Activated naive CD4-positive, alpha-beta T cell treated with anti-CD3 and anti-CD28 coated beads, Interleukin-2, amount 10 ng/mL, durations not matched to agents 7 days and 5 days (primary cell): ENCODE results near the gene DENND1B.
"Not testable (repeated sequence)": the region's sequence is repeated elsewhere in the genome, so short reads cannot be mapped to it uniquely, and the experiment has no call there.

Experiments used
- CTCF ChIA-PET: fragments of 350-600 bp; sonication (Branson Sonifier 250); formaldehyde crosslinking; loops from one replicate; lab custom pipeline; 2021; ENCODE audit warnings: antibody characterized with exemption; lab: Charles Lee
- DNase-seq: peaks from one replicate; pipeline ENCODE4 v3.0.0-alpha.2; 2020
- H3K27ac Mint-ChIP-seq: one replicate; pipeline ENCODE4 v1.8.0; 2021; ENCODE audit warnings: mild to moderate bottlenecking, moderate library complexity, mixed read lengths
- H3K27me3 Mint-ChIP-seq: one replicate; pipeline ENCODE4 v1.8.0; 2021; ENCODE audit warnings: mild to moderate bottlenecking, mixed read lengths
- H3K36me3 Mint-ChIP-seq: one replicate; pipeline ENCODE4 v1.8.0; 2021; ENCODE audit warnings: mixed read lengths
- H3K4me1 Mint-ChIP-seq: one replicate; pipeline ENCODE4 v1.8.0; 2021; ENCODE audit warnings: mixed read lengths
- H3K4me3 Mint-ChIP-seq: one replicate; pipeline ENCODE4 v1.8.0; 2021; ENCODE audit warnings: mild to moderate bottlenecking, moderate library complexity, mixed read lengths
- H3K9me3 Mint-ChIP-seq: one replicate; pipeline ENCODE4 v1.8.0; 2021; ENCODE audit warnings: mixed read lengths

DENND1B gene

DNA sequence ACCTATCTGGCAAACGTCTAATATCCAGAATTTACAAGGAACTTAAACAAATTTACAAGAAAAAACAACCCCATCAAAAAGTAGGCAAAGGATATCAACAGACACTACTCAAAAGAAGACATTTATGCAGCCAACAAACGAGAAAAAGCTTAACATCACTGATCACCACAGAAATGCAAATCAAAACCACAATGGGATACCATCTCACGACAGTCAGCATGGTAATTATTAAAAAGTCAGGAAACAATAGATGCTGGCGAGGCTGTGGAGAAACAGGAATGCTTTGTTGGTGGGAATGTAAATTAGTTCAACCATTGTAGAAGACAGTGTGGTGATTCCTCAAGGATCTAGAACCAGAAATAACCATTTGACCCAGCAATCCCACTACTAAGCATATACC is 74.6 kb downstream of the DENND1B start:
- not testable (repeated sequence) for H3K4me1 Mint-ChIP-seq, H3K4me3 Mint-ChIP-seq, H3K27me3 Mint-ChIP-seq, DNase-seq, H3K9me3 Mint-ChIP-seq, H3K27ac Mint-ChIP-seq, H3K36me3 Mint-ChIP-seq
- CTCF ChIA-PET = interaction anchor here (1.1 kb wide), 1 partner anchor 23 kb away, joined by 3 read pairs; no protein-coding TSS in a partner anchor

DNA sequence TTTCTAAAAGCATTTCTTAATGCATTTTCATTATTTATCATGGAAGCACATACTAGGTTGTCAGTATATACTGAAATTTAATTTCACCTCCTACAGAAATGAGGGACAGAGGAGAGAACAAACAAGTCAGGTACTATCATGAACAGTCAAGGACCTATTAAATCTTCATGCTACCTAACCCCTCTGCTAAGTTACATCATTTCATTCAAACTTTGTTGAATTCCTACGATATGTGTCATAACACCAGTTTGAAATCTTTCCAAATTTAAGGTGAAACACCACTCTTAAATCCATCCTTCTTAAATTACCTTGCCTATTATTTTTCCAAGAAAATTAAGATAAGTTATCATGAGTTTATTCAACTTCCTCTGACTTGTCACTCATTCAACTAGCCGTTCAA is 78.9 kb downstream of the DENND1B start:
- no peak overlapping the region for H3K27ac Mint-ChIP-seq
- H3K27me3 Mint-ChIP-seq = no peaks in the 10 kb centered on the region
- no peaks in the 10 kb centered on the region for H3K9me3 Mint-ChIP-seq
- DNase-seq = no peak
- peaks cover 10% of the 10 kb centered on the region for H3K36me3 Mint-ChIP-seq
- no peak overlapping the region for H3K4me3 Mint-ChIP-seq
- CTCF ChIA-PET = no interaction called here
- peaks cover 2% of the 10 kb centered on the region for H3K4me1 Mint-ChIP-seq

DNA sequence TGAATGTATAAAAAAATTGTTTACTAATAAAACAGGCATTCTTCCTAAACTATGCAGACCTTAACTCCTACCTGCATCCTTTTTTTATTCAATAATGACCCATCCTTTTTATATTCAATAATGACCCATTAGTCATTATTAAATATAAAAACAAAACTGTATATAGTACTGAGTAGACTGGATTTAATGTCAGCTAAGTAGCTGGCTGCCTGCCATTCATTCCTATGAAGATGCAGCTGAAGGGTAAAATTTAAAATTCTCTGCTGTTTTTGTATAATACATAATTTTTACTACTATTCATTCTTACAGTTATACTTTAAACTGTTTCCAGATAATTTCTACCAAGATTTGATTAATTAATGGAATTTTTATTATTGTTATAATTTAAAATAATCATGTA is 79.3 kb downstream of the DENND1B start:
- Mint-ChIP-seq H3K27me3 (no peaks in the 10 kb centered on the region), H3K36me3 (peaks cover 7% of the 10 kb centered on the region), H3K9me3 (no peaks in the 10 kb centered on the region), H3K27ac (no peak overlapping the region), H3K4me1 (peaks cover 2% of the 10 kb centered on the region), H3K4me3 (no peak overlapping the region)
- CTCF ChIA-PET = no interaction called here
- no peak for DNase-seq

DNA sequence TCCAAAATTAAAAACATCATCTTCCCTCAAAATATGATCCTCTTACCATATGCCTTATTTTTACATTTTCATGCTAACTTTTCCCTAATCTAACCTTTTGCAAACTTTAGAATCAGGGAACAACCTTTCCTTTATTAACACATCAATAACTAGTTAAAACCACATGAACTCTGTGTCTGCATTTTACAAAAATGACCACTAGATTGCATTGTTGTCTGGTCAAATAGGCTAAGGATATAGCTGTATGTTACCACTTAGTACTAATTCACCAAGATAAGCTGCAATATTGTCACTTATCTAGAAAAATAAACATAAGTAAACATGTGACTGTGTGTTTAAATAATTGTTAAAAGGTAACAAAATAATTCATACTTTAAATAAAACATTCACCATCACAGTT is 82.3 kb downstream of the DENND1B start:
- H3K9me3 Mint-ChIP-seq = peaks cover 11% of the 10 kb centered on the region
- H3K27ac Mint-ChIP-seq = no peak overlapping the region
- no peak overlapping the region for H3K4me3 Mint-ChIP-seq
- CTCF ChIA-PET = interaction anchor here (1.2 kb wide), 1 partner anchor 176 kb away, joined by 4 read pairs; no protein-coding TSS in a partner anchor
- peaks cover 2% of the 10 kb centered on the region for H3K4me1 Mint-ChIP-seq
- no peak for DNase-seq
- peaks cover 20% of the 10 kb centered on the region for H3K36me3 Mint-ChIP-seq
- H3K27me3 Mint-ChIP-seq = no peaks in the 10 kb centered on the region

DNA sequence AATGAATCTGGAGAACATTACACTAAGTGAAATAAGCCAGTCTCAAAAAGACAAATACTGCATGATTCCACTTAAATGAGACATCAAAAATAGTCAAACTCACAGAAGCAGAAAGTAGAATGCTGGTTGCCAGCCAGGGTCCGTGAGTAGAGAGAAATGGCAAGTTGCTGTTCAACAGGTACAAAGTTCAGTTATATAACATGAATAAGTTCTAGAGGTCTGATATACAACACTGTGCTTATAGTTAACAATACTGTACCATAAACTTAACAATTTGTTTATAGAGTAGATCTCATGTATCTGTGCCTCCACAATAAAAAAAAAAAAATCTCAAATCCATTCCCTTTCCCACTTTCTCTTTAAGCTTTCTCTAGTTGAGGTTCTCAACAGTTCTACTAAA is 83.5 kb downstream of the DENND1B start:
- Mint-ChIP-seq H3K4me1 (peaks cover 2% of the 10 kb centered on the region), H3K27ac (no peak overlapping the region), H3K36me3 (peaks cover 20% of the 10 kb centered on the region), H3K4me3 (no peak overlapping the region), H3K9me3 (peaks cover 11% of the 10 kb centered on the region), H3K27me3 (no peaks in the 10 kb centered on the region)
- no peak for DNase-seq
- CTCF ChIA-PET = no interaction called here

DNA sequence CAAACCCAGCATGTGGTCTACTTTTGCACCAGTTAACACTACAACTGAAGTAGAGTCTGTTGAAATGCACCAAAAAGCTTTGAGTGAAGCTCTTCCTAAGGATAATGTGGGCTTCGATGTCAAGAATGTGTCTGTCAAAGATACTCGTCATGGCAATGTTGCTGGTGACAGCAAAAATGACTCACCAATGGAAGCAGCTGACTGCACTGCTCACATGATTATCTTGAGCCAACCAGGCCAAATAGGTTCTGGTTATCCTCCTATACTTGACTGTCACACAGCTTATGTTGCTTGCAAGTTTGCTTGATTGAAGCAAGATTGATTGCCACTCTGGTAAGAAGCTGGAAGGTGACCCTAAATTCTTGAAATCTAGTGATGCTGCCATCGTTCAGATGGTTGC is 85.2 kb downstream of the DENND1B start:
- Mint-ChIP-seq H3K4me3 (no peak overlapping the region), H3K9me3 (peaks cover 11% of the 10 kb centered on the region), H3K27me3 (no peaks in the 10 kb centered on the region), H3K4me1 (peaks cover 2% of the 10 kb centered on the region), H3K27ac (no peak overlapping the region), H3K36me3 (peaks cover 20% of the 10 kb centered on the region)
- DNase-seq = no peak
- CTCF ChIA-PET = no interaction called here

DNA sequence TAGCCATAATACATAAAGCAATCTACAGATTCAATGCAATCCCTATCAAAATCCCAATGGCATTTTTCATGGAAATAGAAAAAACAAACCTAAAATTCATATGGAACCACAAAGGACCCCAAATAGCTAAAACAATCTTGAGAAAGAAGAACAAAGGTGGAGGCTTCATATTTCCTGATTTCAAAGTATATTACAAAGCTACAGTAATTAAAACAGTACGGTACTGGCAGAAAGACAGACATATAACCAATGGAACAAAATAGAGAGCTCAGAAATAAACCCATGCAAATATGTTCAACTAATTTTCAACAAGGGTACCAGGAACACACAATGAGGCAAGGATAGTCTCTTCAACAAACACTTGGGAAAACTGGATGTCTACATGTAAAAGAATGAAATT is 87.0 kb downstream of the DENND1B start:
- no peaks in the 10 kb centered on the region for H3K4me1 Mint-ChIP-seq
- no peak for DNase-seq
- no peak overlapping the region for H3K27ac Mint-ChIP-seq
- H3K27me3 Mint-ChIP-seq = no peaks in the 10 kb centered on the region
- H3K9me3 Mint-ChIP-seq = peaks cover 11% of the 10 kb centered on the region
- no peak overlapping the region for H3K4me3 Mint-ChIP-seq
- H3K36me3 Mint-ChIP-seq = peaks cover 20% of the 10 kb centered on the region
- CTCF ChIA-PET = no interaction called here

DNA sequence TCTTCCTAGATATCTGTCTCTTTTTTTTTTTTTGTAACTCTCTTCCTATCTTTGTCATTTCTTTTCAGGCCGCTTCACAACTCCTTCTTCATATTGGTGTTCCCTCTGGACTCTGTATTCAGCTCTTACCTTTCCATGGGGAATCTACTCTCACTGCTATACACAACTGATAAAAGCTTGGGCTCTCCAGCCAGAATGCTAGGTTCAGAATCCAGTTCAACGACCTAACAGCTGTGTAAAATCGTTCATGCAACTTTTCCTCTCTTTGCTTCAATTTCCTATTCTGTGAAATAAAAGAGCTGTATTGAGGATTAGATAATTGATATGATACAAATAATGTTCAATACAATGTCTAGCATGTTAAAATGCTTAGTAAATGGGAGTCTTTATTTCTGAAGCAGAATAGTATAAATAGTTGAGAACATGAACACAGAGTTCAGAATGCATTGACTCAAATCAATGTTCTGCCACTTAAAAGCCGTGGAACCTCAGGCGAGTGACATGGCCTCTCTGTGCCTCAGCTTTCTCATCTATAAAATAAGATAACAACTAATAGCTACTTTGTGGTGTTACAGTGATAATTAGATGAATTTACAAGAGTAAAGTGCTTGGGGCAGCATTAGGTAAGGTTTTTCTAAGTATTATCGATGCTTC is 88.5 kb downstream of the DENND1B start:
- Mint-ChIP-seq H3K36me3 (peaks cover 20% of the 10 kb centered on the region), H3K4me3 (no peak overlapping the region), H3K27ac (no peak overlapping the region), H3K27me3 (no peaks in the 10 kb centered on the region), H3K9me3 (peaks cover 11% of the 10 kb centered on the region), H3K4me1 (no peaks in the 10 kb centered on the region)
- CTCF ChIA-PET = no interaction called here
- no peak for DNase-seq

DNA sequence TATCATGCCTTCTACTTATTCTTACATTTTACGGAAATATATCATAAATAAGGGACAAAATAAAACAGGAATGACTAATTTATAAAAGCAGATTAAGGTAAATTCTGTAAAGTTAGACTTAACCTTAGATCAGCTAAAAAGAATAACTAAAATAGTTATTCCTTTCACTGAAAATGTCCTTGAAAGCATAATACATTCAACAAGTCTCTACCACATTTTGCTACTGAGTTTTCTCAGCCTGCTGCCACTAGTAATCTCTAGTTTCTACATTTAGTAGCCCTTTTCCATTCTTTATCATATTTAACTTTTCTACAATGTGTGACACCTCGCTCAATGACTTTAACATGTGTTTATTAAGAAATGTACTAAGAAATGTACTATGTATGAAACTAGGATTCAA is 89.0 kb downstream of the DENND1B start:
- no peak for DNase-seq
- H3K27me3 Mint-ChIP-seq = no peaks in the 10 kb centered on the region
- H3K9me3 Mint-ChIP-seq = peaks cover 11% of the 10 kb centered on the region
- no peaks in the 10 kb centered on the region for H3K4me1 Mint-ChIP-seq
- no peak overlapping the region for H3K4me3 Mint-ChIP-seq
- CTCF ChIA-PET = no interaction called here
- peaks cover 20% of the 10 kb centered on the region for H3K36me3 Mint-ChIP-seq
- H3K27ac Mint-ChIP-seq = no peak overlapping the region

DNA sequence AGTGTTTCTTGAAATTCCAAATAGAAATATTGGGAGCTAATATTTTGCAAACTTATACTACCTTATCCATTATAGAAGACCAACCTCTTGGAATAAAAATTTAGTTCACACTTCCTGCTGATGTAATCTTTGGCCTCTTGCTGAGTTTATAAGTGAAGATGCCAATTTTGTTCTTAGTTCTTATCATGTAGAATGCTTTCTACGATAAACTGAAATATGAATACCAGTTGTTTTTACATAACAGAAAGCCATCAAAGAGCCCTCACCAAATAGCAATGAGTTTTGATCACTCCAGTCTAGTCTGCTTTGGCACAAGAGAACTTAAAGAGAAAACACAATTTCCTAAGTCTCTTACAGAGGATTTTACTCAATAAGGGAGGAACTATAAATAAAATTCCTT is 89.5 kb downstream of the DENND1B start:
- no peaks in the 10 kb centered on the region for H3K4me1 Mint-ChIP-seq
- H3K27me3 Mint-ChIP-seq = no peaks in the 10 kb centered on the region
- peaks cover 20% of the 10 kb centered on the region for H3K36me3 Mint-ChIP-seq
- H3K9me3 Mint-ChIP-seq = peaks cover 11% of the 10 kb centered on the region
- H3K4me3 Mint-ChIP-seq = no peak overlapping the region
- DNase-seq = no peak
- CTCF ChIA-PET = no interaction called here
- no peak overlapping the region for H3K27ac Mint-ChIP-seq

DNA sequence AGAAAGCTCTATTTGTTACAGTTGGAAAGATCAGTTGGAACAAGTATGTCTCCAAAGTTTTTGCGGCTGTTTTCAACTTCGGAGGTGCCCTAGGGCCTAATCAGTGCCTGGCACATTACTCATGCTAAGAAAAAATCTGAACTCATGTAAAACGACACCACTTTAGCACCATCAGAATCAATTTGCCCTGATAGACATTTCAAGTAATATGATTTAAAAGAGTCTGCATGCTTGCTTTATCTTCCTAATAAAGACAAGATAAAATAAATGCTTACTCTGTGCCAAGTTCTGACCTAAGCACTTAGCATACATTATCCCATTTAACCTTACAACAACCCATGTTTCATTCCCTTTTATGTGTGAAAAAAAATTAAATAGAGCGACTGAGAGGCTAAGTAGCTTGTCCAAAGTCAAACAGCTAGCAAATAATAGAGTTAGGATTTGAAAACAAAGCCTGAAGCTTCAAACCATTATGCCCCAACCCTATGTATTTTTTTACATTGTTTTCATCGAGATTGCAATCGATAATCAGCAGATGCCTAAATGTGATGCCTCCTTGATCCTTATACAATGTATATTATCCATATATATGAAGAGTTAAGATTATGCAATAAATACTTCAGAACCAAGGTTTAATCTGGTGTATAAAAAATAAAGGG is 91.3 kb downstream of the DENND1B start:
- no peaks in the 10 kb centered on the region for H3K27me3 Mint-ChIP-seq
- DNase-seq = no peak
- peaks cover 10% of the 10 kb centered on the region for H3K9me3 Mint-ChIP-seq
- H3K4me3 Mint-ChIP-seq = no peak overlapping the region
- CTCF ChIA-PET = interaction anchor here (1.7 kb wide), 1 partner anchor 185 kb away, joined by 5 read pairs; no protein-coding TSS in a partner anchor
- no peaks in the 10 kb centered on the region for H3K4me1 Mint-ChIP-seq
- no peak overlapping the region for H3K27ac Mint-ChIP-seq
- peaks cover 10% of the 10 kb centered on the region for H3K36me3 Mint-ChIP-seq

DNA sequence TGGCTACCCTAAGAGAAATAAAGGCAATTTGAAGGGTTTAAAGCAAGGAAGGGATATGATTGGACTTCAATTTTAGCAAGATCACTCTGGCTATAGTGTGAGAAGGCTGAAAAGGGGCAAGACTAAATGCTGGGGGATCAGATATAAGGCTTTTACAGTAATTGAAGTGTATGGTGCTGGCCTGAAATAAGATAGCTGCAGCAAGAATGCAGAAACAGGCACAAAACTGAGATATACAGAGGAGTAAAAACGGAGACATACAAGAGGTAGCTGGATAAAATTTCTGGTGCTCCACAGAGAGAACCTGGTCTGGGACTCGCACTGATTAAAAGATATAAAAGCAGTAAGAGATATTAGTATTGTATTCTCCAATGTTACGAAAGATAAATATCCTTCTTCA is 92.0 kb downstream of the DENND1B start:
- Mint-ChIP-seq H3K36me3 (peaks cover 2% of the 10 kb centered on the region), H3K27ac (no peak overlapping the region), H3K27me3 (no peaks in the 10 kb centered on the region), H3K9me3 (peaks cover 3% of the 10 kb centered on the region), H3K4me3 (no peak overlapping the region), H3K4me1 (no peaks in the 10 kb centered on the region)
- CTCF ChIA-PET = interaction anchor here (1.7 kb wide), 1 partner anchor 186 kb away, joined by 5 read pairs; no protein-coding TSS in a partner anchor
- no peak for DNase-seq

DNA sequence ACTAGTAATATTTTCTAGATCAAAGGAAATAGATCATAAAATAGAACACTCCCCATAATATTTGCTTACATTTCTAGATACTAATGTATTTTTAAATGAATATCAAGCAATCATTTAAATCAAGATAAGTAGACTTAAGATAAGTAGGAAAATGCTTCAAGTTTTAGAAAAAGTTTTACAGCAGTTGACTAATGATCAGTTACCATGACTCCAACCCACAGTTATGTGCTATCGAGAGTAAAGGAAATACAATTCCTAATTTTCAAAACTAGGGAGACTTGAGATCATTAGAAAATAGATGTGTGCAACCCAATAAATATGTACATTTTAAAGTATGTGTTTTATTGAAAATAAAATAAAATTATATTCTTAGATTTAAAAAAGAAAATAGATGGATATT is 95.0 kb downstream of the DENND1B start:
- CTCF ChIA-PET = no interaction called here
- Mint-ChIP-seq H3K4me1 (peaks cover 2% of the 10 kb centered on the region), H3K36me3 (no peaks in the 10 kb centered on the region), H3K4me3 (no peak overlapping the region), H3K27ac (no peak overlapping the region), H3K9me3 (no peaks in the 10 kb centered on the region), H3K27me3 (no peaks in the 10 kb centered on the region)
- no peak for DNase-seq

DNA sequence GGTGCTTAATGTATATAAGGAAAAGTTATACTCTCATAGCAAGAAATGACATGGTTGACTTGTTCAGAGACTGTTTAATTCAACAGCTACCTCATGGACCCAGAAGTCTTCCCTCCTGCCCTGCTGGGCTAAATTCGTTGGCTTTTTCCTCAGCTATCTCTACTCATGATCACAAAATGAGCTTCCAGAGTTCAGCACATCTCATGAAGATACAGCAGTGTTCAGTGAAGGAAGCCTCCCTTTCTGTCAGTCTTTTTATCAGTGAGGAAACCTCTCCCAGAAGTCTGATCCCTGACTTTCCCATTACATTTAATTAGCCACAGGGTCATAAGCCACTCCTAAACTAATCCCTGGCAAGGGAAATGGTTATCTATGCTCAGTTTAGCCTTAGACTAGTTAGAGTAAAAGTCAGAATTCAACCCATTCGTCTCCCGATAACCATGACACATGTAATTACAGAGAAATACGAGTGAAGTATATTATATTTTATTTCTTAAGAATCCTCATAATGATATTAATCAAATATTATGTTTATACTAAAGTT is 97.5 kb downstream of the DENND1B start:
- Mint-ChIP-seq H3K4me1 (peaks cover 2% of the 10 kb centered on the region), H3K27me3 (no peaks in the 10 kb centered on the region), H3K27ac (no peak overlapping the region), H3K4me3 (no peak overlapping the region), H3K9me3 (no peaks in the 10 kb centered on the region), H3K36me3 (no peaks in the 10 kb centered on the region)
- CTCF ChIA-PET = no interaction called here
- DNase-seq = no peak

DNA sequence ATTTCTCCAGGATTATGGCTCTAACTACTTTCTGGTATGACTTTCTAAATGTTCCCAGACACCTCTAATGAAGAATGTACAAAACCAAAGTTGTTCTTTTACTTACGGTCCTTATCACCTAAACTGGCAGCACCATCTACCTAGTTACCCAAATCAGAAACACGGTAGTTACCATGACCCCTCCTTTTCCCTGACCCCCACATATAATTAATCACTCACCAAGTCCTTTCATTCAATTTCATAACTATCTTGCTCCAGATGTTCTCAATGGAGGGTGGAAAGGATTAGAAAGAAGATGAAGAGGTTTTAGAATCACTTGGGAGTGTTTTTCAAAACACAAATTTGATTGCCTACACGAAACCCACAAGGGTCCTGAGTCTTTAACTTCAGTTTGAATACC is 98.0 kb downstream of the DENND1B start:
- no peak for DNase-seq
- peaks cover 2% of the 10 kb centered on the region for H3K4me1 Mint-ChIP-seq
- no peaks in the 10 kb centered on the region for H3K36me3 Mint-ChIP-seq
- H3K27me3 Mint-ChIP-seq = no peaks in the 10 kb centered on the region
- H3K27ac Mint-ChIP-seq = no peak overlapping the region
- H3K9me3 Mint-ChIP-seq = no peaks in the 10 kb centered on the region
- CTCF ChIA-PET = no interaction called here
- H3K4me3 Mint-ChIP-seq = no peak overlapping the region
